HEK293 (cell line): ENCODE data around the gene RAB20.

ENCODE experiments used
- GLIS1 ChIP-seq: fragments of 450-650 bp; formaldehyde crosslinking; IDR thresholded peaks from 2 replicates; pipeline ENCODE4 v1.5.1; 2016; ENCODE audit warnings: missing biosample characterization, missing genetic modification characterization
- IKZF3 ChIP-seq: fragments of 450-650 bp; IDR thresholded peaks from 2 replicates; pipeline ENCODE4 v1.5.0; 2018; ENCODE audit warnings: missing biosample characterization, mild to moderate bottlenecking, missing genetic modification characterization, moderate library complexity
- KLF7 ChIP-seq: fragments of 450-650 bp; formaldehyde crosslinking; IDR thresholded peaks from 2 replicates; pipeline ENCODE4 v1.5.1; 2016; ENCODE audit warnings: missing biosample characterization, missing genetic modification characterization, borderline replicate concordance
- KLF8 ChIP-seq: fragments of 450-650 bp; formaldehyde crosslinking; IDR thresholded peaks from 2 replicates; pipeline ENCODE4 v1.5.1; 2016; ENCODE audit warnings: missing biosample characterization, missing genetic modification characterization
- SETDB1 ChIP-seq: IDR thresholded peaks from one replicate; pipeline ENCODE4 v1.6.1; 2017; ENCODE audit warnings: mild to moderate bottlenecking, low read length, moderate library complexity, mixed read lengths; ENCODE audit not compliant: insufficient read length
- SP3 ChIP-seq: fragments of 450-650 bp; formaldehyde crosslinking; IDR thresholded peaks from 2 replicates; pipeline ENCODE4 v1.5.1; 2016; ENCODE audit warnings: missing biosample characterization, missing genetic modification characterization
- YY2 ChIP-seq: fragments of 450-650 bp; formaldehyde crosslinking; IDR thresholded peaks from 2 replicates; pipeline ENCODE4 v1.5.1; 2016; ENCODE audit warnings: missing biosample characterization, missing genetic modification characterization
- ZFP3 ChIP-seq: fragments of 450-650 bp; formaldehyde crosslinking; IDR thresholded peaks from 2 replicates; pipeline ENCODE4 v1.5.1; 2016; ENCODE audit warnings: low read depth, missing biosample characterization, missing genetic modification characterization
- ZFP69B ChIP-seq: fragments of 450-650 bp; formaldehyde crosslinking; IDR thresholded peaks from 2 replicates; pipeline ENCODE4 v1.5.1; 2016; ENCODE audit warnings: missing biosample characterization, missing genetic modification characterization
- ZNF121 ChIP-seq: fragments of 450-650 bp; formaldehyde crosslinking; IDR thresholded peaks from 2 replicates; pipeline ENCODE4 v1.5.1; 2016; ENCODE audit warnings: missing biosample characterization, missing genetic modification characterization
- ZNF184 ChIP-seq: fragments of 450-650 bp; IDR thresholded peaks from 2 replicates; pipeline ENCODE4 v1.5.1; 2018; ENCODE audit warnings: missing biosample characterization, mild to moderate bottlenecking, missing genetic modification characterization
- ZNF341 ChIP-seq: fragments of 450-650 bp; formaldehyde crosslinking; IDR thresholded peaks from 2 replicates; pipeline ENCODE4; 2016; ENCODE audit warnings: low read depth, missing biosample characterization, missing genetic modification characterization
- ZNF391 ChIP-seq: fragments of 450-650 bp; formaldehyde crosslinking; IDR thresholded peaks from 2 replicates; pipeline ENCODE4 v1.5.1; 2016; ENCODE audit warnings: low read depth, missing biosample characterization, missing genetic modification characterization, borderline replicate concordance
- ZNF426 ChIP-seq: fragments of 450-650 bp; formaldehyde crosslinking; IDR thresholded peaks from 2 replicates; pipeline ENCODE4 v1.5.1; 2017; ENCODE audit warnings: missing biosample characterization, missing genetic modification characterization, mild to moderate bottlenecking, inconsistent platforms, moderate library complexity
- ZNF501 ChIP-seq: fragments of 450-650 bp; formaldehyde crosslinking; IDR thresholded peaks from 2 replicates; pipeline ENCODE4 v1.5.1; 2016; ENCODE audit warnings: missing biosample characterization, missing genetic modification characterization
- ZNF555 ChIP-seq: fragments of 450-650 bp; formaldehyde crosslinking; conservative IDR thresholded peaks from 2 replicates; pipeline ENCODE4 v1.5.1; 2017; ENCODE audit warnings: missing biosample characterization, mild to moderate bottlenecking, missing genetic modification characterization, inconsistent platforms
- ZNF596 ChIP-seq: fragments of 450-650 bp; IDR thresholded peaks from 2 replicates; pipeline ENCODE4 v1.5.0; 2018; ENCODE audit warnings: missing biosample characterization, mild to moderate bottlenecking, missing genetic modification characterization, moderate library complexity
- ZNF670 ChIP-seq: fragments of 450-650 bp; formaldehyde crosslinking; IDR thresholded peaks from 2 replicates; pipeline ENCODE4 v1.5.1; 2016; ENCODE audit warnings: missing biosample characterization, missing genetic modification characterization, low read depth
- TF ChIP-seq, protein P1 (sequence below): fragments of 450-650 bp; formaldehyde crosslinking; conservative IDR thresholded peaks from 2 replicates; pipeline ENCODE4 v1.5.1; 2016; ENCODE audit warnings: low read depth, missing biosample characterization, missing genetic modification characterization
- TF ChIP-seq, protein P2 (sequence below): fragments of 450-650 bp; formaldehyde crosslinking; IDR thresholded peaks from 2 replicates; pipeline ENCODE4 v1.5.1; 2016; ENCODE audit warnings: missing biosample characterization, missing genetic modification characterization
- TF ChIP-seq, protein P3 (sequence below): fragments of 450-650 bp; formaldehyde crosslinking; optimal IDR thresholded peaks from 2 replicates; pipeline ENCODE3; 2016; ENCODE audit warnings: missing biosample characterization, mild to moderate bottlenecking, missing genetic modification characterization
- TF ChIP-seq, protein P4 (sequence below): fragments of 450-650 bp; formaldehyde crosslinking; IDR thresholded peaks from 2 replicates; pipeline ENCODE4 v1.5.1; 2017; ENCODE audit warnings: missing biosample characterization, missing genetic modification characterization
- TF ChIP-seq, protein P5 (sequence below): fragments of 450-650 bp; formaldehyde crosslinking; IDR thresholded peaks from 2 replicates; pipeline ENCODE4 v1.5.1; 2016; ENCODE audit warnings: missing biosample characterization, missing genetic modification characterization
- TF ChIP-seq, protein P6 (sequence below): fragments of 450-650 bp; formaldehyde crosslinking; IDR thresholded peaks from 2 replicates; pipeline ENCODE4 v1.5.1; 2017; ENCODE audit warnings: missing biosample characterization, mild to moderate bottlenecking, missing genetic modification characterization, moderate library complexity

Gene RAB20

DNA sequence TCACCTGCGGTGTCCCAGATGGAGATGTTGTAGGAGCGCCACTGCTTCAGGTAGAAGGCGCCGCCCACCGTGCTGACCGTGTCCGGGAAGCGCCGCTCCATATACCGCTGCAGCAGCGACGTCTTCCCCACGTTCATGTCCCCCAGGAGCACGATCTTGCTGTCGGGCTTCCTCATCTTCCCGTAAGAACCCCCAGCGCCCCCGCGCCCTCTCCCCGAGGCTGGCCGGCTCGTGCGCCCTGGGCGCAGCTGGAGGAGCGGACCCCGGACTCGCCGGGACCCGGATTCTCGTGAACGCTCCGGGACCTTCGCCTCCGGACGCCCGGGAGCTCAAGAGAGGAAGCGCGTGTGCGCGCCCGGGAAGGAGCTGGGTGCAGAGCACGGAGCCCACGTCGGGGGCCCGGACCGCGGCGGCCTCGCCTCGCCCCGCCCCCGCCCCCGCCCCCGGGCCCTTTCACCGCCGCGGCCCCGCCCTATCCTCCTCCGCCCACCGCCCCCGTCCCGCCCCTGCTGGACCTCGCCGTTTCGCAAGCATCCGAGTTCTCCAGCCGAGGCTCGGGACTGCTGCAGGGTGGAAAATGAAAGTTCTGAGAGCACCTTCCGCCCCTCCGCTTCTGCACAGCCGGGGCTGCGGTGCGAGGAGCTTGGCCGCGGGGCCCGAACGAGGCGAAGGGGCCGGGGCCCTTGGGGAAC is at the start of gene RAB20 (continued):
- no peak for TF ChIP-seq ZFP69B (tag by site-specific recombination)
- no peak for TF ChIP-seq ZNF670 (tag by site-specific recombination)
- no peak for TF ChIP-seq ZFP3 (tag by site-specific recombination)
- TF ChIP-seq, protein P1, sequence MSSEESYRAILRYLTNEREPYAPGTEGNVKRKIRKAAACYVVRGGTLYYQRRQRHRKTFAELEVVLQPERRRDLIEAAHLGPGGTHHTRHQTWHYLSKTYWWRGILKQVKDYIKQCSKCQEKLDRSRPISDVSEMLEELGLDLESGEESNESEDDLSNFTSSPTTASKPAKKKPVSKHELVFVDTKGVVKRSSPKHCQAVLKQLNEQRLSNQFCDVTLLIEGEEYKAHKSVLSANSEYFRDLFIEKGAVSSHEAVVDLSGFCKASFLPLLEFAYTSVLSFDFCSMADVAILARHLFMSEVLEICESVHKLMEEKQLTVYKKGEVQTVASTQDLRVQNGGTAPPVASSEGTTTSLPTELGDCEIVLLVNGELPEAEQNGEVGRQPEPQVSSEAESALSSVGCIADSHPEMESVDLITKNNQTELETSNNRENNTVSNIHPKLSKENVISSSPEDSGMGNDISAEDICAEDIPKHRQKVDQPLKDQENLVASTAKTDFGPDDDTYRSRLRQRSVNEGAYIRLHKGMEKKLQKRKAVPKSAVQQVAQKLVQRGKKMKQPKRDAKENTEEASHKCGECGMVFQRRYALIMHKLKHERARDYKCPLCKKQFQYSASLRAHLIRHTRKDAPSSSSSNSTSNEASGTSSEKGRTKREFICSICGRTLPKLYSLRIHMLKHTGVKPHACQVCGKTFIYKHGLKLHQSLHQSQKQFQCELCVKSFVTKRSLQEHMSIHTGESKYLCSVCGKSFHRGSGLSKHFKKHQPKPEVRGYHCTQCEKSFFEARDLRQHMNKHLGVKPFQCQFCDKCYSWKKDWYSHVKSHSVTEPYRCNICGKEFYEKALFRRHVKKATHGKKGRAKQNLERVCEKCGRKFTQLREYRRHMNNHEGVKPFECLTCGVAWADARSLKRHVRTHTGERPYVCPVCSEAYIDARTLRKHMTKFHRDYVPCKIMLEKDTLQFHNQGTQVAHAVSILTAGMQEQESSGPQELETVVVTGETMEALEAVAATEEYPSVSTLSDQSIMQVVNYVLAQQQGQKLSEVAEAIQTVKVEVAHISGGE (tag by site-specific recombination): peak; percentile 66; the same call in 1 of the 2 replicates
- no peak for TF ChIP-seq IKZF3 (tag by site-specific recombination)
- no peak for TF ChIP-seq ZNF184
- no peak for TF ChIP-seq YY2 (tag by site-specific recombination)
- TF ChIP-seq GLIS1: 0 out of 2 replicates have a peak, but pooled peaks have one; percentile 3
- TF ChIP-seq, protein P2, sequence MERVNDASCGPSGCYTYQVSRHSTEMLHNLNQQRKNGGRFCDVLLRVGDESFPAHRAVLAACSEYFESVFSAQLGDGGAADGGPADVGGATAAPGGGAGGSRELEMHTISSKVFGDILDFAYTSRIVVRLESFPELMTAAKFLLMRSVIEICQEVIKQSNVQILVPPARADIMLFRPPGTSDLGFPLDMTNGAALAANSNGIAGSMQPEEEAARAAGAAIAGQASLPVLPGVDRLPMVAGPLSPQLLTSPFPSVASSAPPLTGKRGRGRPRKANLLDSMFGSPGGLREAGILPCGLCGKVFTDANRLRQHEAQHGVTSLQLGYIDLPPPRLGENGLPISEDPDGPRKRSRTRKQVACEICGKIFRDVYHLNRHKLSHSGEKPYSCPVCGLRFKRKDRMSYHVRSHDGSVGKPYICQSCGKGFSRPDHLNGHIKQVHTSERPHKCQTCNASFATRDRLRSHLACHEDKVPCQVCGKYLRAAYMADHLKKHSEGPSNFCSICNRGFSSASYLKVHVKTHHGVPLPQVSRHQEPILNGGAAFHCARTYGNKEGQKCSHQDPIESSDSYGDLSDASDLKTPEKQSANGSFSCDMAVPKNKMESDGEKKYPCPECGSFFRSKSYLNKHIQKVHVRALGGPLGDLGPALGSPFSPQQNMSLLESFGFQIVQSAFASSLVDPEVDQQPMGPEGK (tag by site-specific recombination): no peak
- TF ChIP-seq, protein P3, sequence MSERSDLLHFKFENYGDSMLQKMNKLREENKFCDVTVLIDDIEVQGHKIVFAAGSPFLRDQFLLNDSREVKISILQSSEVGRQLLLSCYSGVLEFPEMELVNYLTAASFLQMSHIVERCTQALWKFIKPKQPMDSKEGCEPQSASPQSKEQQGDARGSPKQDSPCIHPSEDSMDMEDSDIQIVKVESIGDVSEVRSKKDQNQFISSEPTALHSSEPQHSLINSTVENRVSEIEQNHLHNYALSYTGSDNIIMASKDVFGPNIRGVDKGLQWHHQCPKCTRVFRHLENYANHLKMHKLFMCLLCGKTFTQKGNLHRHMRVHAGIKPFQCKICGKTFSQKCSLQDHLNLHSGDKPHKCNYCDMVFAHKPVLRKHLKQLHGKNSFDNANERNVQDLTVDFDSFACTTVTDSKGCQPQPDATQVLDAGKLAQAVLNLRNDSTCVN (tag by site-specific recombination): peak; percentile 91
- peak; percentile 55 for TF ChIP-seq SP3
- 0 out of 2 replicates have a peak, but pooled peaks have one; percentile 19 for TF ChIP-seq ZNF501 (tag by site-specific recombination)
- no peak for TF ChIP-seq ZNF121 (tag by site-specific recombination)
- no peak for TF ChIP-seq ZNF391 (tag by site-specific recombination)
- 0 out of 2 replicates have a peak, but pooled peaks have one; percentile 61 for TF ChIP-seq KLF8 (tag by site-specific recombination)
- no peak for TF ChIP-seq KLF7
- TF ChIP-seq SETDB1: no peak
- TF ChIP-seq, protein P4, sequence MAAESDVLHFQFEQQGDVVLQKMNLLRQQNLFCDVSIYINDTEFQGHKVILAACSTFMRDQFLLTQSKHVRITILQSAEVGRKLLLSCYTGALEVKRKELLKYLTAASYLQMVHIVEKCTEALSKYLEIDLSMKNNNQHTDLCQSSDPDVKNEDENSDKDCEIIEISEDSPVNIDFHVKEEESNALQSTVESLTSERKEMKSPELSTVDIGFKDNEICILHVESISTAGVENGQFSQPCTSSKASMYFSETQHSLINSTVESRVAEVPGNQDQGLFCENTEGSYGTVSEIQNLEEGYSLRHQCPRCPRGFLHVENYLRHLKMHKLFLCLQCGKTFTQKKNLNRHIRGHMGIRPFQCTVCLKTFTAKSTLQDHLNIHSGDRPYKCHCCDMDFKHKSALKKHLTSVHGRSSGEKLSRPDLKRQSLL (tag by site-specific recombination): no peak
- peak; percentile 27; the same call in 1 of the 2 replicates for TF ChIP-seq ZNF341 (tag by site-specific recombination)
- no peak for TF ChIP-seq ZNF555 (tag by site-specific recombination)
- TF ChIP-seq, protein P5, sequence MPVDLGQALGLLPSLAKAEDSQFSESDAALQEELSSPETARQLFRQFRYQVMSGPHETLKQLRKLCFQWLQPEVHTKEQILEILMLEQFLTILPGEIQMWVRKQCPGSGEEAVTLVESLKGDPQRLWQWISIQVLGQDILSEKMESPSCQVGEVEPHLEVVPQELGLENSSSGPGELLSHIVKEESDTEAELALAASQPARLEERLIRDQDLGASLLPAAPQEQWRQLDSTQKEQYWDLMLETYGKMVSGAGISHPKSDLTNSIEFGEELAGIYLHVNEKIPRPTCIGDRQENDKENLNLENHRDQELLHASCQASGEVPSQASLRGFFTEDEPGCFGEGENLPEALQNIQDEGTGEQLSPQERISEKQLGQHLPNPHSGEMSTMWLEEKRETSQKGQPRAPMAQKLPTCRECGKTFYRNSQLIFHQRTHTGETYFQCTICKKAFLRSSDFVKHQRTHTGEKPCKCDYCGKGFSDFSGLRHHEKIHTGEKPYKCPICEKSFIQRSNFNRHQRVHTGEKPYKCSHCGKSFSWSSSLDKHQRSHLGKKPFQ (tag by site-specific recombination): no peak
- TF ChIP-seq ZNF426 (tag by site-specific recombination): no peak
- TF ChIP-seq ZNF596: 0 out of 2 replicates have a peak, but pooled peaks have one; percentile 6
- TF ChIP-seq, protein P6, sequence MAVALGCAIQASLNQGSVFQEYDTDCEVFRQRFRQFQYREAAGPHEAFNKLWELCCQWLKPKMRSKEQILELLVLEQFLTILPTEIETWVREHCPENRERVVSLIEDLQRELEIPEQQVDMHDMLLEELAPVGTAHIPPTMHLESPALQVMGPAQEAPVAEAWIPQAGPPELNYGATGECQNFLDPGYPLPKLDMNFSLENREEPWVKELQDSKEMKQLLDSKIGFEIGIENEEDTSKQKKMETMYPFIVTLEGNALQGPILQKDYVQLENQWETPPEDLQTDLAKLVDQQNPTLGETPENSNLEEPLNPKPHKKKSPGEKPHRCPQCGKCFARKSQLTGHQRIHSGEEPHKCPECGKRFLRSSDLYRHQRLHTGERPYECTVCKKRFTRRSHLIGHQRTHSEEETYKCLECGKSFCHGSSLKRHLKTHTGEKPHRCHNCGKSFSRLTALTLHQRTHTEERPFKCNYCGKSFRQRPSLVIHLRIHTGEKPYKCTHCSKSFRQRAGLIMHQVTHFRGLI (tag by site-specific recombination): no peak
